Panc1 (cell line): ENCODE data around the gene FCHSD2.

Experiments used
- CTCF ChIP-seq: fragments of 450-650 bp; IDR thresholded peaks from 2 replicates; pipeline ENCODE4 v1.5.1; 2017; ENCODE audit warnings: mild to moderate bottlenecking
- POLR2AphosphoS5 ChIP-seq: IDR thresholded peaks from 2 replicates; pipeline ENCODE4 v1.6.1; 2012; ENCODE audit warnings: mild to moderate bottlenecking, low read depth, low read length, moderate library complexity
- SIN3A ChIP-seq: IDR thresholded peaks from 2 replicates; pipeline ENCODE4 v1.6.1; 2012; ENCODE audit warnings: low read depth, mild to moderate bottlenecking, low read length, moderate library complexity, borderline replicate concordance; ENCODE audit not compliant: insufficient read depth

- TF ChIP-seq CTCF (no peak), SIN3A (no peak), POLR2AphosphoS5 (no peak)
These were observed 308.2 kb downstream of the FCHSD2 start for GRCh38 chr11:72833811-72834493.
